HUDEP-2 (cell line): ENCODE measurements around the gene POLR1G.
"Not testable (repeated sequence)": the region's sequence is repeated elsewhere in the genome, so short reads cannot be mapped to it uniquely, and the experiment has no call there.

ENCODE experiments used
- DNase-seq, 76 experiments: peaks; one replicate each; lab custom pipeline; 2025; ENCODE audit not compliant: unreplicated experiment in 76 of 76; lab: John Stamatoyannopoulos, UW

POLR1G gene

DNA sequence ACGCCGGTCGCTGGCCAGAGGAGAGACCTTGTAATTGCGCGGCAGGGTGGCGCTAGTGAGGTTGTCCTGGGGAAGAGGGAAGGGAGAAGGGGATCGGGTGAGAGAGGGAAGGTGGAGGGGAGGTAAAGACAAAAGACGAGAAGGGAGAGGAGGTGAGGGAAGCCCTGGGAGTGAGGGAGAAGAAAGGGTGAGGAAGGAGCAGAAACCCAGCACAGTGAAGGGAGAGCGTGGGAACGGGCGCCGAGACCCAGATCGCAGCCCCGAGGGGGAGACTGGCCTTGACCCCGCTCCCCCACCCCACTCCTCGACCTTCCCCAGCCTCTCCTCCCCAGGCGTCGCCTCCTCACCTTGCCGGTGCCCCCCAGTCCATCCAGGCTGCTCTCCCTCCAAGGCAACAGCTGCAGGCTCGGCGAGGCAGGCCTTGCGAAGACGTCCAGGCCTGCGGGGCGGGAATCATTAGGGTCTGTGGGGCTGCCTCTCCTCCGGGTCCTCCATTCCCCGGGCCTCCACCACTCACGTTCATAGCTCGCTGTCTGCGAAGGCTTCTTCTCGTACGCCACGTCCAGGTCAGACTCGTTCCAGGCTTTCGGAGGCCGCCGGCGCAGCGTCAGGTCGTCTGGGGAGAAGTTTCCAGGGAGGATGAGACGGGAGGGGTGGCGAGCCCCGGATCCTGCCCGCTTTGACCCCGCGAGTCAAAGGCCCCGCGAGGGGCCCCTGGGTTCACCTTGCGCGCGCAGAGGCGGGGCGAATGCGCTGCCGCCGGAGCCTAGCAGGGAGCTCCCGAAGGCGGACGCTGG lies 10.4 kb upstream of the POLR1G start:
- DNase-seq: no peak

DNA sequence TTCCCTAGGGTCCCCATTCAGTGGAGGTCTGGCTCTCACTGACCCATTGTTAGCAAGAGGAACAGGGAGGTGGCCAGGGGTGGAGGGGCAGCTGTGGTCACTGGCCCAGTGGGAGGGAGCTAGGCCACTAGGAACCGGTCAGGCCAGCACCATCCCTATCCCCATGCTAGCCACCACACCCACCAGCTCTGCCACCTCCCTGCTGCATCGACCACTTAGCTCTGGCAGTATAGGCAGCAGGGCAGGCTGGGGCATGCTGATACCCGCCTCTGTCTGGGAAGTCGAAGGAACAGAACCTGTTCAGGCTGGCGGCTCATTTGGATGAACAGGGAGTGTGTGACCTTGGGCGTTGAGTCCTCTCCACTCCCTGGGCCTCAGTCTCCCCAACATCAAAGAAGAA lies 6.3 kb upstream of the POLR1G start:
- DNase-seq: peak in 1 of 76 experiments; percentile 8

DNA sequence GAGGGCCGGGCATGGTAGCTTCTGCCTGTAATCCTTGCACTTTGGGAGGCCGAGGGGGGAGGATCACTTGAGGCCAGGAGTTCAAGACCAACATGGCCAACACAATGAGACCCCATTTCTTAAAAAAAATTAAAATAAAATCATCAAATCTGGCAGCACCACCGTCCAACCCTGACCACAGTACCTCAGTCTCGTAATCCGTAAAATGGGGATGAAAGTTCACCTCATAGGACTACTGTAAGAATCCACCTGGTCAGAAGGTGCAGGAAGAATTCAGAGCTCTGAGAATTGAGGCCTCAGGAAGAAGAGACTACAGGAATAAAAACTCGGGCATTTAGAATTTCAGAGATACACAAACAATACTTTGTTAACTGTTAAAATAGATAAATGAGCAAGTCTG lies 4.6 kb upstream of the POLR1G start:
- DNase-seq: no peak

DNA sequence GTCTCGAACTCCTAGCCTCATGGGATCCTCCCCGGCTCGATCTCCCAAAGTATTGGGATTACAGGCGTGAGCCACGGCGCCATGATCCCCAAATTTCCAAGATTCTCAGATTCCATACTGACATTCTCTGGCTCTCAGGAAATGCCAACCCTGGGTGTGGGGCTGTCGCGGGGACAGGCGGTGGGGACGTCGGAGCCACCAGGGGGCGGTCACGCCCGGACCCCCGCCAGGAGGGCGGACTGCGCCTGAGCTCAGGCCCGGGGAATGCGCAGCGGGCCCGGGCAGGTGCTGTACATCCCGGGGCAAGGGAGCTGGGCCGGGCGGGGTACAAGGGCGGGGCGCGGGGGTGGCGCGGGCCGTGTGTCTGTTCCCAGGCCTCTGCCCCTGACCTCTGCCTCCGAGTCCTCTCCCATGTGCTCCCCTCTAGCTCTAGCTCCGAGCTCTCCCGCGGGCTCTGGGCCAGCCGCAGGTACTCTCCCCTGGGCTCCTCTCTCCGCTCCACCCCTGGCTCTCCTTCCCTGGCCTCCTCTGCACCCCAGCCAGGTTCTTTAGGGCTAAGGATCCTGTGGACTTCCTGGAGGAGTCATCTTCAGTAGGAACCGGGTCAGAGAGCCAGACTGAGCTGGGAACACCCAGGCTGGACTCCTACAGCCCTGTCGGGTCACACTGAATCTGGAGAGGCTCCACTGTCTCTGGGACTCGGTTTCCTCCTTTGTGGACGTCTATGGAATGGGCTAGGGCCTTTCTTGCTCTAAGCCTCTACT lies 4.0 kb upstream of the POLR1G start:
- peak in 35 of 76 experiments; percentile 5 to 57 (median 31) for DNase-seq

DNA sequence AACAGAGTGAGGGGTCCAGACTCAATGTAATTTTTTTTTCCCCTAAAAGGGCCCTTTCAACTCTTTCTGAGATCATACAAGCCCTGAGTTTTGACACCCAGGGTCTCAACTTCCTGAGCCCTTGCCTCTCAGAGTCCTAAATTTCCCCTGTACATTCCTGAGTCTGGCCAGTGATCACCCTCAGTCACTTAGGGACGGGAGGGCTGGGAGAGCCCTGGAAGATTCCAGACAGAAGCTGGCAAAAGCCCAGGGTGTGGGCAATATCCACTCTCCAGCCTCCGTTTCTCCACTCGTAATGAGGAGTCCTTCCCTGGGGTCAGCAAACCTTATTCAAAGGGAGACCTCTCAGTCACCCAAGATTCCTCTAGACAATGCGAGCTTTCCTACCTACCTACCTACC lies 3.2 kb upstream of the POLR1G start:
- DNase-seq: no peak

DNA sequence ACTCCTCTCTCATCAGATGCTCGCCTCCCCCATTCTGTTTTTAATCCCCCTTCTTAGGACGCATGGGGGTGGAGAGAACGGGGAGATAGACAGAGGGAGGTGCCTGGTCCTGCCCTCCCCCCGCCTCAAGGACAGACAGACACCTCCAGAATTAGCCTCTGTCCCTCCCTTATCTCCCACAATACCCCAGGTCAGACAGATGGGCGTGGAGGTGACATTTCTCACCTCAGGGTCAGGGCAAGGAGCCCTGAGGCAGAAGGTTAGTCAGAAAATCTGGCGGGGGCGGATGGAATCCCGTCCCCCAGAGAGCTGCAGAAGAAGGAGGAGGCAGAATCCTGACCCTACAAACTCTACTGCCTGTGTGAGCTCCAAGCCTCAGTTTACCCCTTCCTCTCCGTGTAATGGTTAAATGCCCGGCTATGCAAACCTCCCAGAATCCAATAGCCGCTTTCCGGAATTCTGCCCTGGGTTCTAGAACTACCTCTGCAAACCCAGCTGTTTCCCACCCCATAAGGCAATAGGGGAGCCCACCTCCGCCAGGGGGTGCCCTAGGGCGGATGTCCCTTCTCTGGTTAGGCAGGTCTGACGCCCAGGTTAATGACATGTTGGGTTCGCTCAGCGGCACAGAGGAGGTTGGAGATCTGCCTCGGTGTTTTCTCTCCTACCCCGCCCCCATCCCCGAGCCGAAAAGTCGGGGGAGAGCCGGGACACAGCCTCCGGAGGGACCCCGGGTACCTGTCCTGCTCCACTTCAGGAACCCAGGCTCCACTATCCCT lies 2.5 kb upstream of the POLR1G start:
- peak in 62 of 76 experiments; percentile 14 to 75 (median 52) for DNase-seq

DNA sequence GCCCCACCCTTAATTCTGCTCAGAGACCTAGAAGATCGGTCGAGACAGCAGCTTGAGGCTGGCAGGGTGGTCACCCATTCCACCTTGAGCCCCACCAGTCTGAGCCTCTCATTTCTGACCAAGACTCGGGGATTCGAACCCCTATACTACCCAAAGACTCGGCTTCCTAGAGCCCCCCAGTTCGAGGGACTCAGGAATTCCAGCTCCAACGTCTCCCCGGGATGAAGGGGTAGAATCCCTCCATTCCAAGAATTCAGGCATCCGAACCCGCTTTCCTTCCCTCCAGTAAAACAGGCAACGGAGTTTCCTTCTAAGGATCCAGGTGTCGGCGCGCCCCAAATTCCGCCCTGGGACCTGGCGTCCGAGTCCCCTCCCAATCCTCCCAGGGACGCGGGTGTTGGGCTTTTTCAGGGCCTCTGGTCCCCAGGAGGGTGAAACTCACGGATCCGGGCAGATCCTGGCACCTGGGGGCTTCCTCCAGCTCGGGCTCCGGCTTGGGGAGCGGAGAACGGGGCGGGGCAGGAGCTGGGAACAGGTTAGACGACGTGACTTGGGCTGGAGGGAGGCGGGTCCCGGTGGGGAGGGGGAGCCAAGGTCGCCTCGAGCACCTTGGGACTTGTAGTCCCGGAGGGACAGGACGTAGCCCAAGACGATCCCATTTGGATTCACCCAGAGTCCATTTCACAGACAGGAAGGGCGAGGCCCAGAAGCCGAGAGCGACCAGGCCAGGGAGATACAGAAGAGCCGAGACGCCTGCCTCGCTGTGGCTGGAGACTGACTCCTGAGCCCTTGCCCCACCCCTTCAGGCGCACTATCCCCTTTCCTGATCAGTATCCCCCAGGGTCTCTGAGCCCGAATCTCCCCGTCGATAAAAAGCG lies 1.6 kb upstream of the POLR1G start, which contains the start of gene PPP1R13L:
PPP1R13L (minus strand) TSS at position 513 of the 878 bp plus-strand sequence. CDS start 6,751 bp downstream, outside the sequence.
- DNase-seq: peak in 34 of 76 experiments; percentile 40 to 81 (median 62)

DNA sequence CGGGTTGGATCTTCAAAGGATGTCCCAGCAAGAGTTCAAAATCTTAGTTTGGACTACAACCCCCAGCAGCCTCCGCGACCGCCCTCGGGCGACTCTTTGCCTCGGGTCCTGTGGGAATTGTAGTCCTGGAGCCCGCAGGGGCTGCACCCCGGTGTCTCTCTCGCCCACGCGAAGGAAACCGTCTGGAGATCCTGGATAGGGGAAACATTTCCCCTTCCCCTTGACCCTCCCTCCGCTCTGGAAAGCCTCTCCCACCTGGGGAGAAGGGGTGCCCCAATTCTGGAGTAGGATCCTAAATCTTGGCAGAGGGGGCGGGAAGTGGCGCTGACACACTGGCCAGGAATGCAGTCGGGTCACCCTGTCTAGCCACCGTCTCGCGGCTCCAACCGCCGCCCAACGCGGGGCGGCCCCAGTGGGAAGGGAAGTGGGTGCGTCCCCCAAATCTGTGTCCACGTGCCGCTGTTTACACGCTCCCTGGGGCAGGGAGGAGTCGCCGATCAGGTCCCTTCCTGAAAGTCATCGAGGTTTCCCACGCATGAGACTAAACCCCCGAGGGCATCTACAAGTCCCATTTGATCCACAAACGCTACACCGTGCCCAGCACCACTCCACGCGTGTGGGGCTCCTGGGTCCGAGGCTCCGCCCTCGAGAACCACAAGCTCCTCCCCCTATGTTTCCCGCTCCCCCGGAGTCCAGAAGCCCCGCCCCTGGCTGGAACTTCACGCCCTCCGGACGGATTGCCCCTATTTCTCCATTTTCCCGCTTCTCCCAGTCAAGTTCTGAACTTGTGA lies 814 bp upstream of the POLR1G start:
- DNase-seq: peak in 75 of 76 experiments; percentile 50 to 98 (median 85)

DNA sequence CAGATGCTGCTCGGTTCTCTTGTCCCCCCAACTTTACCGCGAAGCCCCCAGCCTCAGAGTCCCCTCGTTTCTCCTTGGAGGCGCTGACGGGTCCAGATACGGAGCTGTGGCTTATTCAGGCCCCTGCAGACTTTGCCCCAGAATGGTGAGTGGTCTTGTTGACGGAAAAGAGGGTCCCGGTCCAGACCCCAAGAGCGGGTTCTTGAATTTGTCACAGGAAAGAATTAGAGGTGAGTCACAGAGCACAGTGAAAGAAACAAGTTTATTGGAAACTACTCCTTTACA lies 589 bp downstream of the POLR1G start:
- no peak for DNase-seq

DNA sequence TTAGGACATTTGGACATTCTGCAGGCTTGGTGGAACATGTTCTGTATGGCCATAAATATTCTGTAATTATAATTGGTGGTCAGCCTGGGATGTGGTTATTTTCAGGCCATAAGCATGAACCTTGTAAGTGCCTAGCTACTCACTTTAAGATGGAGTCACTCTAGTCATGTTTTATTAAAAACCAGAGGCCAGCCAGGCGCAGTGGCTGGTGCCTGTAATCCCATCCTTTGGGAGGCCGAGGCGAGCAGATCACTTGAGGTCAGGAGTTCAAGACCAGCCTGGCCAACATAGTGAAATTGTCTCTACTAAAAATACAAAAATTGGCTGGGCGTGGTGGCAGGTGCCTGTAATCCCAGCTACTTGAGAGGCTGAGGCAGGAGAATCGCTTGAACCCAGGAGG lies 1.1 kb downstream of the POLR1G start:
- DNase-seq: not testable (repeated sequence)

DNA sequence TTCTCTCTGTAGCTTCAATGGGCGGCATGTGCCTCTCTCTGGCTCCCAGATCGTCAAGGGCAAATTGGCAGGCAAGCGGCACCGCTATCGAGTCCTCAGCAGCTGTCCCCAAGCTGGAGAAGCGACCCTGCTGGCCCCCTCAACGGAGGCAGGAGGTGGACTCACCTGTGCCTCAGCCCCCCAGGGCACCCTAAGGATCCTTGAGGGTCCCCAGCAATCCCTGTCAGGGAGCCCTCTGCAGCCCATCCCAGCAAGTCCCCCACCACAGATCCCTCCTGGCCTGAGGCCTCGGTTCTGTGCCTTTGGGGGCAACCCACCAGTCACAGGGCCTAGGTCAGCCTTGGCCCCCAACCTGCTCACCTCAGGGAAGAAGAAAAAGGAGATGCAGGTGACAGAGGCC lies 1.7 kb downstream of the POLR1G start:
- DNase-seq: no peak

DNA sequence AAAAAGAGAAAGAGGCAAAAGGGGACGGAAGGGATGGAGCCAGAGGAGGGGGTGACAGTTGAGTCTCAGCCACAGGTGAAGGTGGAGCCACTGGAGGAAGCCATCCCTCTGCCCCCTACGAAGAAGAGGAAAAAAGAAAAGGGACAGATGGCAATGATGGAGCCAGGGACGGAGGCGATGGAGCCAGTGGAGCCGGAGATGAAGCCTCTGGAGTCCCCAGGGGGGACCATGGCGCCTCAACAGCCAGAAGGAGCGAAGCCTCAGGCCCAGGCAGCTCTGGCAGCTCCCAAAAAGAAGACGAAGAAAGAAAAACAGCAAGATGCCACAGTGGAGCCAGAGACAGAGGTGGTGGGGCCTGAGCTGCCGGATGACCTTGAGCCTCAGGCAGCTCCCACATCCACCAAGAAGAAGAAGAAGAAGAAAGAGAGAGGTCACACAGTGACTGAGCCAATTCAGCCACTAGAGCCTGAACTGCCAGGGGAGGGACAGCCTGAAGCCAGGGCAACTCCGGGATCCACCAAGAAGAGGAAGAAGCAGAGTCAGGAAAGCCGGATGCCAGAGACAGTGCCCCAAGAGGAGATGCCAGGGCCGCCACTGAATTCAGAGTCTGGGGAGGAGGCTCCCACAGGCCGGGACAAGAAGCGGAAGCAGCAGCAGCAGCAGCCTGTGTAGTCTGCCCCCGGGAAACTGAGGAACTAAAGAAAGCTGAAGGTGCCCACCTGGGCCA lies 2.5 kb downstream of the POLR1G start:
- no peak for DNase-seq

DNA sequence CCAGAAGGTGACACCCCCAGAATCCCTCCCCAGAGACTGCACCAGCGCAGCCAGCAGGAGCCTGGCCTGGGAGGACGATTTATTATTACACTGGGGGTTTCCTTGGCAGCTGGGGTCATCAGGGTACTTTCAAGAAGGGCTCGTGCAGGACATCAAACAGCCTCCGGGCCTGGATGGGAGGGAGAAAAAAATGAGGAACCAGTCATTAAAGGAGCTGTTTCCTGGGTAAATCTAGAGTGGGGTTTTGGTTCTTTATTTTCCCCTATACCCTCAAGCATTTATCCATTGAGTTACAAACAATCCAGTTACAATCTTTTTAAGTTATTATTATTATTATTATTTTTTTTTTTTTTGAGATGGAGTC lies 3.1 kb downstream of the POLR1G start:
- no peak for DNase-seq

DNA sequence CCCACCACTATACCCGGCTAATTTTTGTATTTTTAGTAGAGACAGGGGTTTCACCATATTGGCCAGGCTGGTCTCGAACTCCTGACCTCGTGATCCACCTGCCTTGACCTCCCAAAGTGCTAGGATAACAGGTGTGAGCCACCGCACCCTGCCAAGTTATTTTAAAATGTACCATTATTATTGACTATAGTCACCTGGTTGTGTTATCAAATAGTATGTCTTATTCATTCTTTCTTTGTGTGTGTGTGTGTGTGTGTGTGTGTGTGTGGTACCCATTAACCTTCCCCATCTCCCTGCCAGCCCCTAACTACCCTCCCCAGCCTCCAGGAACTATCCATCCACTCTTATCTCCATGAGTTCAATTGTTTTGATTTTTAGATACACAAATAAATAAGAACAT lies 3.9 kb downstream of the POLR1G start:
- not testable (repeated sequence) for DNase-seq

DNA sequence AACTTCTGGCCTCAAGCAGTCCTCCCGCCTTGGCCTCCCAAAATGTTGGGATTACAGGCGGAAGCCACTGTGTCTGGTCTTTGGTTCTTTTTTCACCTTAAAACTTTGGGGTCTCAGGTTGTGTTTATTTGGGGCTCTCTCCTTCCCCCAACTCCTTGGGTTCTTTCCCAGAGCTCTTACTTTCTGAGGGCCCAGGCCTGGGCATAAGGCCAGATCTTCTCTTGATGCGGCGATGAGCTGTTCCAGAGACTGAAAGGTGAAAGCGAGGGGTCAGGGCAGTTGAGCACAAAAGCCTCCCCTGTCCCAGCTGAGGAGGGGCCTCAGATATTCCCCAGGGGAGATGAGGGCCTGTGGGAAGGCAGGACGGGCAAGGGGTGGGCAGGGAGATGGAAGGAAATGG lies 7.1 kb downstream of the POLR1G start:
- no peak for DNase-seq

DNA sequence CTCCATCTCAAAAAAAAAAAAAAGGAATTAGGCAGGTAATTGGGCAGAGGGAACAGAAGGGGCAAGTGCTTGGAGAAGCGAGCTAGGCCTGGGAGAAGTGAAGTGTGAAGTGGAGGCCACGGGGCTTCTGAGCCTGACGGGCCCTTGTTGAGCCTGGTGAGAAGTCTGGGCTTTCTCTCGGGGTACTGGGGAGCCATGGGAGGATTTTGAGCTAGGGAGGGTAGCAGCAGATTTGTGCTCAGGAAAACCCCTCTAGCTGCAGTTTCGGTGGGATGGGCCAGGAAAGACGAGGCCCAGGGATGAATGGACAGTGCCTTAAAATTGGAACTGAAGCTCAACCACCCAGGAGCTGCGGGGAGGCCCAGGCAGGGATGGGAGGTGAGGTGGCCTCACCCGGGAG lies 8.0 kb downstream of the POLR1G start:
- no peak for DNase-seq

DNA sequence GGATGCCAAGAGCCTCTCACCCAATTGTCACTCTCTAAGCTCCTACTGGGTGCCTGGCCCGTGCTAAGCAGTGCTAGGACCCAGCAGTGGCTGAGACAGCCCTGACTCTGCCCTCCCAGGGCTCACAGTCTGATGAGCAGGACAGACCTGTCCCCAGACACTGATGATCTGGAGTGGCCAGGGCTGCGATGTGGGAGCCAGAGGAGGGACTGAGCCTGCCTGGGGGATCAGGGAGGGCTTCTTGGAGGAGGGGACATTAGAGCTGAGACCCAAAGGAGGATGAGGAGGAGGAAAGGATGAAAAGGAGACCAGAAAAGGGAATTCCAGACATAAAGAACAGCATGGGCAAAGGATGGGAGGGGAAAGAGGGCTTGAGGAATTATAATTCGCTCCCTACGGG lies 10.7 kb downstream of the POLR1G start:
- DNase-seq: no peak

DNA sequence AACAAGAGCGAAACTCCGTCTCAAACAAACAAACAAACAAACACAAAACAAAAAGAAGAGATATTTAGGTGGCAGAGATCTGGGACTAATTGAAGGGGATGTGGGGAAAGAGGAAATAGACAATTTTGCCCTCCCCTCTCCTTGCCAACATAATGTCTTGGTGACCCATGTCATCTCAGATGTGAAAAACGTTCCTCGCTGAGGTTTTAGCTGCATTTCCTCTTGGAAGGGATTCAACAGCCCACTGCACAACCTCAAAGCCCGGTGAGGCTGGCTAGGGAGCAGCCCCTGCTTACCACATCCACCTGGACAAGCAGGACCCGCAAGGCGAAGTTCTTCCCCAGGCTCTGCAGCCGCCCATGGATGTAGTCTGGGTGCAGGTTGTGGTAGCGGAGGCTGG lies 12.4 kb downstream of the POLR1G start:
- DNase-seq: no peak

DNA sequence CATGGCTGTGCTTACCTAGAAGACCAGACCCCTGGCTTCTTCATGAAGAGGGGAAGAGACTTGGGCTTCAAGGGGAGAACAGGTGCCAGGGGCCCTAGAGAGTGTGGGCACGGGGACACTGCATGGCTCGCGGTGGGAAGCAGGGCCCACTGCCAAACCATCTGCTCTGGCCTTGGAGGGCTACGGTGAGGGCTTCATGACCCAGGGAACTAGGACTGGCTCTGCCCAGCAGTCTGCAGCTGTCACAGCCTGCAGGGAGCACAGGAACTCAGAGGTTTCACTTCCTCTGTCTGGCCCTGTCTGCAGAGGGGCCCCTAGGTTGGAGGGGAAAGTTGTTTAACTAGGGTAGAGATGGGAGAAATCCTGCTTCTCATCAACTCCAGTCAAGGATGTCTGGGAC lies 13.0 kb downstream of the POLR1G start:
- no peak for DNase-seq
